Lung microvascular endothelial cell (primary cell): ENCODE measurements around the gene BLNK. TPM values are rescaled to one million over a fixed set of nuclear protein-coding genes. Genes with fewer than 3 reads are reported as not detected.
A peak's percentile ranks its signal among the peaks of the same experiment; 100 is the strongest.

ENCODE experiments used
- DNase-seq, 2 donors: peaks; one replicate each; pipeline versions ENCODE4 v3.0.0 to v3.0.0-alpha.2; 2010; ENCODE audit warnings: low read depth in 2 of 2
- total RNA-seq: library from RNA; depleted of rRNA; stranded (reverse); fragments of >200 nt; gene quantifications from 2 replicates; pipeline ENCODE4 v1.2.1, GENCODE V29; 2014

BLNK gene
- total RNA-seq, 1 donor from 2014 or later, result not detected

GRCh38 chr10:96261930-96262329 is 9.4 kb downstream of the BLNK start:
- no peak for DNase-seq

GRCh38 chr10:96261132-96261531 is 10.2 kb downstream of the BLNK start:
- no peak for DNase-seq

- no peak for DNase-seq
Observed at GRCh38 chr10:96260014-96260413, 11.4 kb downstream of the BLNK start.

GRCh38 chr10:96259150-96259549 is 12.2 kb downstream of the BLNK start:
- no peak for DNase-seq

GRCh38 chr10:96257944-96258343 is 13.4 kb downstream of the BLNK start:
- DNase-seq, result peak; percentile 8 to 60

GRCh38 chr10:96255549-96256333 is 15.6 kb downstream of the BLNK start:
- DNase-seq, result no peak

GRCh38 chr10:96254976-96255375 is 16.4 kb downstream of the BLNK start:
- no peak for DNase-seq

- DNase-seq, result no peak
Observed at GRCh38 chr10:96252730-96253129, 18.6 kb downstream of the BLNK start.

GRCh38 chr10:96250349-96250748 is 21.0 kb downstream of the BLNK start:
- no peak for DNase-seq

GRCh38 chr10:96249264-96249663 is 22.1 kb downstream of the BLNK start:
- DNase-seq, result no peak

GRCh38 chr10:96244354-96244753 is 27.0 kb downstream of the BLNK start:
- no peak for DNase-seq

- no peak for DNase-seq
Observed at GRCh38 chr10:96243296-96243695, 28.1 kb downstream of the BLNK start.

- DNase-seq, result no peak
Observed at GRCh38 chr10:96242822-96243221, 28.5 kb downstream of the BLNK start.

- no peak for DNase-seq
Observed at GRCh38 chr10:96238646-96239623, 32.4 kb downstream of the BLNK start.

GRCh38 chr10:96236876-96237275 is 34.5 kb downstream of the BLNK start:
- no peak for DNase-seq

- no peak for DNase-seq
Observed at GRCh38 chr10:96236090-96236478, 35.3 kb downstream of the BLNK start.

- no peak for DNase-seq
Observed at GRCh38 chr10:96235326-96236089, 35.9 kb downstream of the BLNK start.

- no peak for DNase-seq
Observed at GRCh38 chr10:96233959-96234358, 37.4 kb downstream of the BLNK start.

- DNase-seq, result no peak
Observed at GRCh38 chr10:96230527-96230926, 40.8 kb downstream of the BLNK start.

- DNase-seq, result peak; percentile 77 to 87
Observed at GRCh38 chr10:96229568-96230030, 41.8 kb downstream of the BLNK start.

GRCh38 chr10:96228408-96228994 is 42.9 kb downstream of the BLNK start:
- no peak for DNase-seq
